Hematopoietic multipotent progenitor cell treated with erythropoietin and hydrocortisone succinate and interleukin-3 and kit ligand, for 8 days (in vitro differentiated cells): ENCODE measurements around the gene MED12L.

Source experiments
- DNase-seq: peaks from one replicate; pipeline ENCODE4 v3.0.0-alpha.2; 2015

MED12L gene

GRCh38 chr3:151301787-151302186 is 216.3 kb downstream of the MED12L start:
- DNase-seq: no peak

GRCh38 chr3:151303751-151304150 is 218.3 kb downstream of the MED12L start:
- no peak for DNase-seq

GRCh38 chr3:151305060-151305774 is 219.8 kb downstream of the MED12L start:
- DNase-seq: no peak

- DNase-seq: no peak
Measured at GRCh38 chr3:151305775-151306151, 220.3 kb downstream of the MED12L start.

GRCh38 chr3:151306168-151306810 is 220.8 kb downstream of the MED12L start:
- no peak for DNase-seq

- no peak for DNase-seq
Measured at GRCh38 chr3:151307131-151307530, 221.7 kb downstream of the MED12L start.

GRCh38 chr3:151307583-151308488 is 222.4 kb downstream of the MED12L start:
- DNase-seq: no peak

GRCh38 chr3:151309566-151309965 is 224.1 kb downstream of the MED12L start:
- no peak for DNase-seq

- DNase-seq: no peak
Measured at GRCh38 chr3:151312972-151313371, 227.5 kb downstream of the MED12L start.

GRCh38 chr3:151314137-151314536 is 228.7 kb downstream of the MED12L start:
- no peak for DNase-seq

- no peak for DNase-seq
Measured at GRCh38 chr3:151314593-151314992, 229.1 kb downstream of the MED12L start.

- DNase-seq: no peak
Measured at GRCh38 chr3:151315136-151315535, 229.7 kb downstream of the MED12L start.

- no peak for DNase-seq
Measured at GRCh38 chr3:151315846-151316245, 230.4 kb downstream of the MED12L start.

- DNase-seq: no peak
Measured at GRCh38 chr3:151316267-151316991, 231.0 kb downstream of the MED12L start, which contains the start of gene GPR87. Gene GPR87, minus strand, starts transcription at chr3:151316820. Its CDS starts 16,720 bp downstream, at chr3:151300100.

- no peak for DNase-seq
Measured at GRCh38 chr3:151318313-151318712, 232.8 kb downstream of the MED12L start.

GRCh38 chr3:151318991-151319390 is 233.5 kb downstream of the MED12L start:
- no peak for DNase-seq

- DNase-seq: no peak
Measured at GRCh38 chr3:151319628-151320027, 234.2 kb downstream of the MED12L start.

- DNase-seq: no peak
Measured at GRCh38 chr3:151320131-151320530, 234.7 kb downstream of the MED12L start.

GRCh38 chr3:151321526-151321925 is 236.1 kb downstream of the MED12L start:
- no peak for DNase-seq

GRCh38 chr3:151322511-151322910 is 237.0 kb downstream of the MED12L start:
- DNase-seq: no peak

- peak; percentile 40 for DNase-seq
Measured at GRCh38 chr3:151327571-151328198, 242.2 kb downstream of the MED12L start.

- peak; percentile 8 for DNase-seq
Measured at GRCh38 chr3:151328298-151328995, 243.0 kb downstream of the MED12L start.
